GM12864 (cell line): ENCODE results near the gene SDHAF1.
A peak's percentile ranks its signal among the peaks of the same experiment; 100 is the strongest.

ENCODE experiments used
- DNase-seq: peaks from one replicate; pipeline ENCODE4 v3.0.0-alpha.2; 2011; ENCODE audit warnings: low read depth
- H3K4me3 ChIP-seq: 2 replicates; pipeline ENCODE4 v1.5.1; 2011; ENCODE audit warnings: mild to moderate bottlenecking, low read depth, low read length, control low read depth
- CTCF ChIP-seq: IDR thresholded peaks from 2 replicates; pipeline ENCODE4 v1.5.1; 2011; ENCODE audit warnings: low read depth, mild to moderate bottlenecking, moderate library complexity, low read length, control low read depth, inconsistent platforms; ENCODE audit errors: missing control alignments

SDHAF1 gene

GRCh38 chr19:35987571-35987896 is 7.5 kb upstream of the SDHAF1 start:
- no peak for TF ChIP-seq CTCF
- H3K4me3 ChIP-seq: peak overlapping the region; percentile 44; the same call in 1 of the 2 replicates
- no peak for DNase-seq

- no peak for DNase-seq
- TF ChIP-seq CTCF: no peak
- no peak overlapping the region for H3K4me3 ChIP-seq
Measured at GRCh38 chr19:35988824-35989223, 6.2 kb upstream of the SDHAF1 start.

- no peak overlapping the region for H3K4me3 ChIP-seq
- DNase-seq: no peak
- TF ChIP-seq CTCF: no peak
Measured at GRCh38 chr19:35990156-35990555, 4.8 kb upstream of the SDHAF1 start.

GRCh38 chr19:35990771-35991730 is 3.9 kb upstream of the SDHAF1 start:
- no peak for TF ChIP-seq CTCF
- no peak for DNase-seq
- H3K4me3 ChIP-seq: no peak overlapping the region

- TF ChIP-seq CTCF: no peak
- no peak overlapping the region for H3K4me3 ChIP-seq
- no peak for DNase-seq
Measured at GRCh38 chr19:35991731-35992450, 3.1 kb upstream of the SDHAF1 start.

- no peak for TF ChIP-seq CTCF
- DNase-seq: no peak
Measured at GRCh38 chr19:35992907-35993765, 1.9 kb upstream of the SDHAF1 start.

More at GRCh38 chr19:35992907-35993765, 1.9 kb upstream of the SDHAF1 start:
- no peak overlapping the region for H3K4me3 ChIP-seq
